ENCODE results near the gene SLC28A1.
"Not testable (repeated sequence)": the region's sequence is repeated elsewhere in the genome, so short reads cannot be mapped to it uniquely, and the experiment has no call there.

Gene SLC28A1

GRCh38 chr15:84862214-84862975 is 22.1 kb upstream of the SLC28A1 start:
- DNase-seq (ENCODE audit: low spot score): no peak

- no peak for DNase-seq (ENCODE audit: low spot score)
Observed at GRCh38 chr15:84863565-84864443, 20.7 kb upstream of the SLC28A1 start.

GRCh38 chr15:84864444-84864795 is 20.0 kb upstream of the SLC28A1 start:
- no peak for DNase-seq (ENCODE audit: low spot score)

DNA sequence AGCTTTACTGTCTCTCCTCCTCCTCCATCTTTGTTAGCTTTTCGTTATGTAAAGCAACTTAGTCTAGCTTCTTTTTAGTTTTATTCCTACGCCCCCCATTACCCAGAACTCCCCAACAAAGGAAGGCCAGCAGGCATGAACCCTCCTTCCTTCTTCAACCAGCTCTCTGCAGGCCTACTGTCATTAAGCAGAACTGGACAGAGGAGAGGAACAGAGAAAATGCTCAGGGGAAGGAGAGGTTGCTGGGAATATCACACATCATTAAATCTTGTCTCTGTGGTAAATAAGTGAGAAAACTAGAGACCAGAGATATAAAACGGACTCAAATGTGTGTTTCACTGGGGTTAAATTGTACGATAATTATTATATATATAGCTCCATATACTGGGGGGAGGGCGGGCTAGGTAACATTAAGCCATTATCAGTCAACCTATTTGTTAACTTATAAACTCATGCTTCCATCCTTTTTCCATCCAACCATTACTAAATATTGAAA is 19.3 kb upstream of the SLC28A1 start:
- no peak for DNase-seq (ENCODE audit: low spot score)

- DNase-seq (ENCODE audit: low spot score): no peak
Observed at GRCh38 chr15:84868037-84868880, 16.2 kb upstream of the SLC28A1 start.

DNA sequence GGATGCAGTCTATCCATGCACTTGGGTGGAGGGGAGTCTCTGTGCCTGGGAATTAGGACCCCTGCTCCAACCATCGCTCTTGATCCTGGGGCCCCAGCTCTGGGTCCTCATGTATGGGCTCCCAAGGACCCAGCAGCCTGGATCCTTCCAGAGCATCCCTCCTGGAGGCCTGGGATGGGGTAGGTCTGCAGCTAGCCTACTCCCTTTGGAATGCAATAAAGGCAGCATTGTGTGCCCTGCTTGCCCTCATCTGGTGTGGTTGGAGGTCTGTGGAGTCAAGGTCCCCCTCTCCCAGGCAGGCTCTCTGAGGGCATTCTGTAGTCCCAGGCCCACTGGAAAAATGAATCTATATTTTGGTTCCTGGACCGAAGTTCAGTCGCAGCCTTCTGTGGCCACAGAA is 15.0 kb upstream of the SLC28A1 start:
- no peak for DNase-seq (ENCODE audit: low spot score)

- DNase-seq (ENCODE audit: low spot score): no peak
Observed at GRCh38 chr15:84871428-84871985, 13.0 kb upstream of the SLC28A1 start.

- no peak for DNase-seq (ENCODE audit: low spot score)
Observed at GRCh38 chr15:84872009-84872910, 12.2 kb upstream of the SLC28A1 start.

DNA sequence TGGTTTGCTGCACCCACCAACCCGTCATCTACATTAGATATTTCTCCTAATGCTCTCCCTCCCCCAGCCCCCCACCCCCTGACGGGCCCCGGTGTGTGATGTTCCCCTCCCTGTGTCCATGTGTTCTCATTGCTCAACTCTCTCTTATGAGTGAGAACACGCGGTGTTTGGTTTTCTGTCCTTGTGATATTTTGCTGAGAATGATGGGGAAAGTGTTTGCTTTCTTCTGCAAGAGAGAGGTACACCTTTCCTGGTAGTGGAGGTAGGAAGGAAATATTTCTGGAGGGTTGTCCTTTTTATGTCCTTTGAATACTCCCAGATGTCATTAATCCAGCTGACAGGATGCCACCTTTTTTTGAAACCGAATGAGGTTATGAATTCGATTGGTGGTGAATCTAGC is 10.5 kb upstream of the SLC28A1 start:
- DNase-seq (ENCODE audit: low spot score): no peak

DNA sequence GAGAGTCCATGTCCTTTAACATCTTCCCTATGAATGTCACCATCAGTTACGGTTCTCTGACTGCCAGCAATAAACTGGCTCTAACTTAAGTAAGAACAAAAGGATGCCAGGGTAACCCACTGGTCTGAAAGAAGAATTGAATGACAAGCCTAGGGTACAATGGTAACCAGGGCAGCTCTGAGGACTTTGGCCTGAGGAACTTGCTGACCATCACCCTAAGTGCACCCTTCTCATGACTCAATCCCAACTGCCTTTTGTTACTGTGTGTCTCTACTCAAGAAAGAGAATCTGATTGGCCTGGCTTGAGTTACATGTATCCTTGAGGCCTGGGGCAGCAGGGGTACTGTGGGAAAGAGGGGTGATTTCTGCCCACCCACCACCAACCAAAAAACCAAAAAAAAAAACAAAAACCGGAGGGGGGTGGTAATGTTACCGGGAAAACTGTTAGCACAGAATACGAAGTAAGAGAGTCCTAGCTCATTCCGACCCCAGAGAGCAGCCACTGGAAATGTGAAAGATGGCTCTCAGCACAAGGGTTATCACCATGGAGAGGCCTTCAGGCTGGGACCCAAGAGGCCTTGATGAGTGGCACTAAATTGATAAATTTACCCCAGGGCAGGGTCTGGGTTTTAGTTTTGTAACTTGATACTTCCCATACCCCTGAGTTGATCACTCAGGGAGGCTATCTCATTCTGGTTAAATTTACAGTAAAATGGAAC is 9.3 kb upstream of the SLC28A1 start:
- DNase-seq (ENCODE audit: low spot score): no peak

DNA sequence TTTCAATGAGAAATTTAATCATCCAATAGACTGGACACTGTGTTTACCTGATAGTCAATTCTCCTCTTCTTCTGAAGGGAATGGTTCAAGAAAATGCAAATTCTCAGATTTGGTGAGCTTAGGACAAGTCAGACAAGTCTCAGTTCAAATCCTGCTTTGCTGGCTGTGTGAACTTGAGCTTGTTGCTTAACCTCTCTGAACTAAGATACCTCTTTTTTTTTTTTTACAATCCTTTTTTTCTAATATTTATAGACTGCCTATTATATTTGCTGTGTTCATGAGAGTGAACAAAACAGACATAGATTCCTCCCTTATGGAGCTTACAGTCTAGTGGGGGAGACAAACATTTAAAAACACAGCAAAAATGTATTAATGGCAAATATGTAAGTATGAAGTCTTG is 8.2 kb upstream of the SLC28A1 start:
- no peak for DNase-seq (ENCODE audit: low spot score)

DNA sequence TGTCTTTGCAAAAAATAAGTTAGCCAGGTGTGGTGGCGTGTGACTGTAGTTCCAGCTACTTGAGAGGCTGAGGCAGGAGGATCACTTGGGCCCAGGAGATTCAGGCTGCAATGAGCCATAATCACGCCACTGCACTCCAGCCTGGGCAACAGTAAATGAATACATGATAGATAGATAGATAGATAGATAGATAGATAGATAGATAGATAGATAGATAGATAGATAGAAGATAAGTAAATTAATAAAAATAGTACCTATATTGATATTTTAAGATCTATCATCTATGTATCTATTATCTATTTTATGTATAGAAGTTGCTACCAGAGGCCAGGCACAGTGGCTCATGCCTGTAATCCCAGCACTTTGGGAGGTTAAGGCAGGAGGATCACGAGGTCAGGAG is 6.8 kb upstream of the SLC28A1 start:
- not testable (repeated sequence) for DNase-seq (ENCODE audit: low spot score)

GRCh38 chr15:84878504-84878903 is 6.0 kb upstream of the SLC28A1 start:
- peak; percentile 74 for DNase-seq (ENCODE audit: low spot score)

DNA sequence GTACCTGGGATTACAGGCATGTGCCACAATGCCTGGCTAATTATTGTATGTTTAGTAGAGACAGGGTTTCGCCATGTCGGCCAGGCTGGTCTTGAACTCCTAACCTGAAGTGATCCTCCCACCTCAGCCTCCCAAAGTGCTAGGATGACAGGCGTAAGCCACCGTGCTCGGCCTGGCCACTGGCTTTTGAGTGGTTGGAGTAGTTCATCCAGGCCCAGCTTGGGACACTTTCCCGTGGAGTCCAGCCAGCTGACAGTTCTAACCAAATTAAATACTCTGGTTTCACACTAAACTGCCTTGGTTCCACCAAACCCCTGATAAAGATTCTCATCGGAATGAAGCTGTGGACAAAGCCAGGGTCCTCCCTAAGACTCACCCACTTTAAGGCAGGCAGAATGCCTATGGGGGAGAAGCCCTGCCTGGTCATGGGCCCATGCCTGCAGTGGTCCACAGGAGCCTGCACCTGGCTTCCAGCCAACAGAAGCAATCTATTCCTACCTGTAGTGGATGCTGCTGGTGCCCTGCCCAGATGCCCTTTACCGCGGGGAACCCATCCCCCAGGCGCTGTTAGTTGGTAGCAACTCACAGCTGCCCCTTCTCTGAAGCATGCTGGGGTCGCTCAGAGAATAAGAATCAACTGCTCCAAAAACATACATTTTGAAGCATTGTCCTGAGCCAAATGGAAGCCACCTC is 5.2 kb upstream of the SLC28A1 start:
- no peak for DNase-seq (ENCODE audit: low spot score)

DNA sequence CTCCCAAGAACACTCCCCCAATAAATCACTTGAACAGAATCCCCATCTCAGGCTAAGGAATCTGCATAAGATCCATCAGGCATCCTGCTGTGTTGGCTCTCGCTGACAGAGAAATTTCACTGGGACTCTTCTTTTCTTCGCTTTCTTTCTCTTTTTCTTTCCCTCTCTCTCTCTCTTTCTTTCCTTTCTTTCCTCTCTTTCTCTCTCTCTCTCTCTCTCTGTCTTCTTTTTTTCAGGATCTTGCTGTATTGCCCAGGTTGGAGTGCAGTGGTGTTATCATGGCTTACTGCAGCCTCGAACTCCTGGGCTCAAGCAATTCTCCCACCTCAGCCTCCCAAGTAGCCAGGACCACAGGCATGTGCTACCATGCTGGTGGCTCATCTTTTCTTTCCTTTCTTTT is 4.5 kb upstream of the SLC28A1 start:
- no peak for DNase-seq (ENCODE audit: low spot score)

DNA sequence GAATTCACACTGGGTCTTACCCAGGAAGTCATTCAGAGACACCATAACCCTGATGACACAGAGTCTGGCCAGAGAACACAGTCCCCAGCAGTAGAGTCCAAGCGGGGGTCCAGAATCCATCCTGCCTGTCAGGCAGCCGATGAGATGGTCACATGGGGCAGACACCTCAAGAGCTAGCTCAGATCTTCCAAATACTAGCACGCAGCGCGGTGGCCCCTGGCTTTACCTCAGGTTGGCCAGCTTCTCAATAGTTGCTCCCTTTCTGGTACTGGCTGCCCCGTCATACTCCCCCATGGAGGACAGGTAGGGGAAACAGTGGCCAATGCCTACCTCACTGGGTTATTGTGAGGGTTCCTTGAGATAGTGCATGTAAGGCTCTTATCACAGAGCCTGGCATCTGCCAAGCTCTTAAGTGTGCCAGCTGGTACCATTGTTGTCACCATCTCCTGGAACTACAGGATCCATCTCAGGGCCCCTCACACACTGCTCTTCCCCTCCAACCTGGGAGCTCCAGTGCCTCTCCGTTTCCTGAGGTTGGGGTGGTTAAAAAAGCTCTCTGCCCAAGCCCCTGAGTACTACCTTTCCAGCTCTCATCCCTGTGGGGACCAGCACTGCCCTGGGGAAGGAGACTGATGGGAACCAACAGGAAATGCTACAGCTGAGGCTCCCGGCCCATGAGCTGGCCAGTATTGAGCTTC is 3.5 kb upstream of the SLC28A1 start:
- no peak for DNase-seq (ENCODE audit: low spot score)

GRCh38 chr15:84881520-84881830 is 3.0 kb upstream of the SLC28A1 start:
- DNase-seq (ENCODE audit: low spot score): no peak

DNA sequence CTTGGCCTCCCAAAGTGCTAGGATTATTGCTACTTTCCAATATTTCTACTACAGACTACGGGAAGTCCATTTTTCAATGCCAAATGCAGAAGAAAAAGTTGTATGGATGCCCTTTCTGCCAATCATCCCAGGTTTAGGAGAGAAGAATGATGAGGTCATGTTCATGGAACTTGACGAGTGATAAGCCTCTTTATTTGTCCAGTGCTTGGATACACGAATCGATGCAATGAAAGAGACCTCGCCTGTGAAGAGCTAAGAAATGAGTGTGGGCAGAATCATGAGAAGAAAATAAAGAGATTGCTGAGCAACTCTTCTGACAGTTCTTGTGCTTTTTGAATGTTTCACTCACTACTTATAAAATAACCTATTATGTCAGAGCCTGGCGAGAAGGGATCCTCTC is 996 bp upstream of the SLC28A1 start:
- no peak for DNase-seq (ENCODE audit: low spot score)

GRCh38 chr15:84885801-84886200 is 1.3 kb downstream of the SLC28A1 start:
- no peak for DNase-seq (ENCODE audit: low spot score)
